ENCODE results near the gene MTNR1B. TPM values are rescaled to one million over a fixed set of nuclear protein-coding genes. Genes with fewer than 3 reads are reported as not detected.

The MTNR1B gene
- total RNA-seq (2014; rRNA removed; shearing (Covaris generic)), result not detected in 2 replicates
- polyA plus RNA-seq (2015; cell fraction: cytosol; rRNA removed), result not detected in 2 replicates
- polyA plus RNA-seq (2015; cell fraction: nucleus; rRNA removed), result not detected in 2 replicates

DNA sequence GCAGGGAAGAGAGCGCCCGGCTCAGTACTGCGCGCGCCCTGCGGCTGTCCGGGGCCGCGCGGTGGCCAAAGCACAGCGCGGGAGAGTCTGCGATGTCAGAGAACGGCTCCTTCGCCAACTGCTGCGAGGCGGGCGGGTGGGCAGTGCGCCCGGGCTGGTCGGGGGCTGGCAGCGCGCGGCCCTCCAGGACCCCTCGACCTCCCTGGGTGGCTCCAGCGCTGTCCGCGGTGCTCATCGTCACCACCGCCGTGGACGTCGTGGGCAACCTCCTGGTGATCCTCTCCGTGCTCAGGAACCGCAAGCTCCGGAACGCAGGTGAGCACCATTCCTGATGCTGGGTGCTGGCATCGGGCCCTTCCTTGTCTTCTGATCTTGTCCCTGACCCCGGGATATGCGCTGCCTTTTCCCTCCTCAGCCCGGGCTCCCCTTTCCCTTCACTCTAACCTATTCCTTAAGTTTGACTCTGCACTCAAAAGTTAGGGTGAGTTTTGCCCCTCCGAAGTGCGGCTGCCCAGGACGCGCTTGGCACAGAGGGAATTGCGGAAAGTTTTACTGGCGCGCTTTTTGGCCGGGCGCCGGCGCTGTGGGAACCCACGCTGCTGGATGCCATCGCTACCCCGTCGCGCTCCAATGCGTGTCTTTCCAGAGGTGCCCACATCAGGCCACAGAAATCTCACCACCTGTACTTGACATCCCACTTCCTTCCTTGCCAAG lies at the start of gene MTNR1B:
TSS of gene MTNR1B (plus strand) at position 18 of the 714 bp plus-strand sequence. CDS start at position 93, 75 bp downstream.
- DNase-seq (ENCODE audit: low read depth), result no peak

DNA sequence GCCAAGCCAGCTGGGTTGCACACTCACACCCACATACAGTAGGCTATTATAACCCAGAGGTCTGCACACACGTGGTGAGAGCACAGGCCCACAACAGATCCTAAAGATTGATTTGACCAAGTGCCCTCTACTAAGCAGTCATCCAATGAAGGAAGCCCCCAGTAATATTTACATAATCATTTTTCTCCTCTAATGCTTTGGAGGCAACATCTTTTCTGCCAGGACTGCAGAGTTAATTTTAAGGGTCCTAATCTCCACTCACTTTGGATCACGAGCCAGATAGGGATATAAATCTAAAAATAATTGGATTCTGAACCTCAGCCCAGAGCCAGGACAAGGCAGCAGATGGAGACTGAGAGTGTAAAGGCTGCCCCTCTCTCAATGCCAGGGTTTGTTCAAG lies 49.1 kb upstream of the MTNR1B start:
- no peak for DNase-seq (ENCODE audit: low read depth)

DNA sequence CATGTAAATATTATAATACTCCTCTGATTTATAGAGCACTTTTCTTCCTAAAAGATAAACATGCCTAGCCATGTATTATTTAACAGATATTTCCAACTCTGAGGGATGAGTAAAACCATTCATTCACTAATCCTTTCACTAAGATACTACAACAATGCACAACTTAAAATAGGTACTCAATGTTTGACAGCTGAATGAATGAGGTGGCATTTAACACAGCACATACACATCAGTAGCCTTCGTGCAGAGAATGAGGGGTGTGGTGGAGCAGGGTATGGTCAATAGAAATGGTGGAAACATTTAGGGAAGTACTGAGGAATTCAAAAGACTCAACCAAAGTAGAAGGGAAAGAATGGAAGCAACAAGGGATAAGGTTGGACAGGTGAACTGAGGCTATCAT lies 46.7 kb upstream of the MTNR1B start:
- DNase-seq (ENCODE audit: low read depth), result no peak

DNA sequence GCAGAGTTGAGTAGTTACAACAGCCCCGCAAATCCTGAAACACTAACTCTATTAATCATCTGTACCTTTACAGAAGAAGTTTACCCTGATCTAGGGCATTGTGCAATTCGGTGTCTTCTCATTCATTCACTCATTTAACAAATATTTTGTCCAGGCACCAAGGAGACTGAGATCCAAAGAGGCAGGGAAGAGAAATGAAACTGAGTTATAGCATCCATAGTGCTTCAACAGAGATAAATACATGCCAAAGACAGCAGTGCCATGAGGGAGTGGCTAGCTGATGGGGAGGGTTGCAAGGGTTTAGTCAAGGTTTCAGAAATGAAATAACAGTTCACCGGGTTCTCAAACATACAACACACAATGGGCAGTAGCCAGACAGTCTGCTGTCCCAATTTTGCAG lies 40.2 kb upstream of the MTNR1B start:
- peak; percentile 6 for DNase-seq (ENCODE audit: low read depth)

DNA sequence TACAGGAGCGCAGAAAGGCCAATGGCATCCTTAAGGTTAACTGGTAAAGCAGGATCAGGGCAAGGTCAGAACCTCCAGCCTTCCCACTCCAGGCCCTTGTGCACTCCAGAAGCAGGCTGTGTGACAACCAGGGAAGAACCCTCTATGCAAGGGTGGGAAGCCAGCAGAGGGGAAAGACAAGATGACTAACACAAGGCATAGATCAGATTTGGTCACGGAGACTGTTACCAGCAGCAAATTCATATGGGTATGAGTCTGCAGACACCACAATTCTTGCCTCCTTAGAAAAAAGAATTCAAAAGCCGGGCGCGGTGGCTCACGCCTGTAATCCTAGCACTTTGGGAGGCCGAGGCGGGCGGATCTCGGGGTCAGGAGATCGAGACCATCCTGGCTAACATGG lies 39.8 kb upstream of the MTNR1B start:
- DNase-seq (ENCODE audit: low read depth), result peak; percentile 48

DNA sequence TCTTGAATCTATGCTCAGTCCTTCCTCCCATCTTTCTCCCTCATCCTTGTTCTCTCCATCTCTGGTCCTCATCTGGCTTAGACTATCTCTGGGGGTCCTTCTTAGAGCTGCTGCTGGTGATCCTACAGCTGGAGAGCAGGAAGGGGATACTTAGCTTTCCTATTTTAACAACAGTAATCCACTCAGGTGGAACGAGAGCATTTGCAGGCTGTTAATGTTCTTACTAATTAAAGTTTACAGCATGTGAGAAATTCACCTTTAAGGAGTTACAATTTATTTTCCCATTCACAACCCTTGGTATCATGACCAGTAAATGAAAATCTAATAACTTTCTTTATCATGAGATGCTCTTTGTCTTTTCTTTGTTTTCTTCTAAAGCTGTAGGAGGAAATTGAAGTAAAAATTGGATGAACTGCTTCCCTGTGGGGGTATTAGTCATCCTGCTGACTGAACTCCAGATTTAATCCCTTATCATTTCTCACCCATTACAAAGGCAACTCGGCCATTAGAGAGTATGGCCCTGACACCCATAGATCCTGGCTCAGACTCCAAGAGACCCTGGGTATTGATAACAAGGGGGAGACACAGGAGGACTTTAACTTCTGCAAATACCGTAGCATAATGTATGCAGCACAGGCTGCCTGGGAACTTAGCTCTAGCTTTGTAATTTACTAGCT lies 37.6 kb upstream of the MTNR1B start:
- peak; percentile 36 for DNase-seq (ENCODE audit: low read depth)

DNA sequence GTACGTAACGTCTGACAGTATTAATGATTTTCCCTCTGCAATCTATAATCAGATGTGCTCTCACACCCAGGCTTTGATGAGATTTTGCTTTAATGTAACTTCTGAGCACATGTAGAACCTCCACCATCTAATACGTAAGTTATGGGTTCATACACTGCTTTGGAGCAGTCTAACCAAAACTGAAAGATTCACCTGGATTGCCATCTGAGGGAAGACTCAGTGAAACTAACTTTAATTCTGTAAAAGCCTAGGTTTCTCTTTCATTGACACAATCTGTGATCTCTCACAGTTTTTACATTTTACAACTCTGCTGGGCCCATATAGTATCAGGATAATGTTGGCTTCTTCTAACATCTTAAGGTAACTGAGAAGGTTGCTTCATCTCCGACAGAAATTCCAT lies 30.1 kb upstream of the MTNR1B start:
- no peak for DNase-seq (ENCODE audit: low read depth)

DNA sequence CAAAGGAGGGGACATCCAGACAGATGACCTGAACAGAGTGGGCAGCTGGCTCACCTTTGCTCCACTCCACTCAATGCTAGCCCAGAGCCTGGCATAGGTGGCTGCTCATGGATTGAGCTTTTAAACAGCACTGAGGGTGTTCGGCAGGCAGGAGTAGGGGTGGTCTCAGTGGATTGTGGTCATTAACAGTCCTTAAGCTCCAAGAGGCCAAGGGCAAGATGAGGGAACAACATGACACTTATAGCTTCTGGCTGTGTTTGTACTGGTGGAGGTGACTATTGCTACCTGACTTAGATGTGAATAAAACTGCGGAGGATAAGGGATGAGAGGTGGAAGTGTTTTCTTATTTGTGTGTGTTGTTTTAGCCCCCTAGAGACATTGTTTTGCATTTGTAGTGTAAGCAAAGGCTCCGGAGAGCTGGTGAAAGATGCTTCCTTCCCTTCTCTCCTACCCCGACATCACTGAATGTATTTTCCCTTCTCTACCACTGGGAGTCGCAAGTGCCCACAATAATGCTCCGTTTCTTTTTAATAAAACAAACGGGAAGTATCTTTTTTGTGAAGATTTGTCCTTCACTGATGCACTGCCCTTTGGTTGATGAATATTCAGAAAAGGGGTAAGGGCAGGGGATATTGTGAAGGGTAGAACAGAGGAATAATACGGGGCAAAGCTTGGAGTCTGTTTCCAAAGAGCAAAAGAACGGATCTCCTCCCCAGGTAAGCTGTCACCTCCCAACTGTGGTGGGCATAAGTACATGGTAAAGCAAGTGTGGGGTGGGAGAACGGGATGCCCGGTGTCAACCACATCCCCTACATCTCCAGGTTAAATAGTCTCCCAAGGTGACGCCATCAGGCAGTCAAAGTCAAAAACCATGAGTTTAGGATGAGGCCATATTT lies 27.5 kb upstream of the MTNR1B start:
- DNase-seq (ENCODE audit: low read depth), result peak; percentile 22

DNA sequence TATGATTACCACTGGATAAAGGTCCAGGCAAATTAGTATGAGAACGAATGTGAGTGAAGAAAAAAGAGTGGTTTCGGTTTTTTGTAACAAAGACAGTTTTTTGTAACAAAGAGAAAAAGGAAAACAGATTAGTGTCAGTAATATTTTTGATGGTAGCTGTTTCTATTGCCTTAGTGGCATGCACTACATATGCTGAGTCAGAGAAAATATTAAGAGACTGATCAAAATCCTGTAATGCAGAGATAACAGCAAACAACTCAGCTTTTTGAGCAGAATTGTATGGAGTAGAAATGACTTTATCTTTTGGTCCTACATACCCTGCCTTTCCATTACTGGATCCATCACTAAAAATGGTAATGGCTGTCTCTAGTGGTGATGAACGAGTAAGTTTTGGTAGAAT lies 22.7 kb upstream of the MTNR1B start:
- DNase-seq (ENCODE audit: low read depth), result no peak

DNA sequence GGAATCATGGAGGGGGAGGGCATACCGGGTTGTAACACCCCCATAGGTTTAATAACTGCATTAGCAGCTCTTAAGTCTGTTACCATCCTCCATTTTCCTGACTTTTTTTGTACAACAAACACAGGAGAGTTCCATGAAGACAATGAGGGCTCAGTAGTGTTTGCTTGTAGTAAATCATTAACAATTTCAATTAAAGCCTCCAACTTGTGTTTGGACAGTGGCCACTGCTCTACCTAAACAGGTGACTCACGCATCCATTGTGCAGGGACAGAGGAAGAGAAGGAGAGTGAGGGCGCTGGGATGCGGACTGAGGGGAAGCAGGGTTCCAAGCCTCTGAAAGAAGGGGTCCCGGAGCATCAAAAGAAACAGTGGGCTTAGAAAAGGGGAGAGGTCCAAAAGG lies 21.3 kb upstream of the MTNR1B start:
- no peak for DNase-seq (ENCODE audit: low read depth)

DNA sequence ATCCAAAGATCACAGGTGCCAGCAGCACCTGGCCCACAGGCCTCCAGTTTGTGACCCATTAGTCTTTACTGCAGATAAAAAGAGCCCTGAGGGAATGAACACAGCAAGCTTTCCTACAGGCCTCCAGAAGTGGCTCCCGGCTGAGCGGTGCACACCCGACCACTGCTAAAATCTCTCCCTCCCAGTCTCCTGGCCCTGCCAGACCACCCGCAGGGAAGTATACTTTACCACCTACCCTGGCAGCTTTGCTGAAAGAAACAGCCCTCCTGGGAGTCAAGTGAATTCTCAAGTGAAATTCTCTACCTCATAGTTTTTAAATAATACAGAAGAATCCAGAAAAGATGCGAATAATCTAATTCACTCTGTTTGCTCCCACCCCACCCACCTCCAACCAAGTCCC lies 15.4 kb upstream of the MTNR1B start:
- DNase-seq (ENCODE audit: low read depth), result no peak

DNA sequence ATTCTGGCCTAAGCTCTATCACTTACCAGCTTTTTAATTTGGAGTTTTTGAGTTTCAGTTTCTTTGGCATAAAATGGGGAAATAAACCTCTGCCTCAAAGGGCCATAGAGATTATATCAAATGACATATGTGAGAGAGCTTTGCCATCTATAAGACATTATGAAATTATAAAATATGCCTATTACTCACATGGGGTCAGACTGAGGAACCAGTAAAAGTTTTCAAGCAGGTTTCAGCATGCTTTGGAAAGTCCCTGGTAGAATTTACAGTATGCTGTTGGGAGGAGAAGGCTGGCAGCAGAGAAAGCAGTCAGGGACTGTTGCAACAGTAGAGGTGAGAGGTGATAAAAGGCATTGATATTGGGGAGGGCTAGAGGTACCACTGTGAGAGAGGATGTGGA lies 13.6 kb upstream of the MTNR1B start:
- DNase-seq (ENCODE audit: low read depth), result no peak

DNA sequence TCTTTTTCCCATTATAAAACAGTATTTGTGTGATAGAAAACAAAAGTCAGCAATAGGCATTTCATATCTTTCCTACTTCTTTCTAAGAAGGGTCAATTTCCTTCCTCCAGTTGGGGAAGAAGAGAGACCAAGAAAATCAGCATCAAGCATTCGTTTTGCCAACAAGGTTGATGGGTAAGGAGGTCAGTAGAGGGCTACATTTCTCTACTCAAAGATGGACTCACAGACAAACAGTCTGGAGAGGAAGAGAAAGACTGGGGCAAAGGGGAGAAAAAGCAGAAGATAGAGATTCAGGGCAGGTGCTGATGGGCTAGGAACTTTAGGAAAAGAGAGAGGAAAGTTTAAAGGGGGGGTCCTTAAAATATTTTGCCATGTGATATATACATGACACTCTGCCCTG lies 8.6 kb upstream of the MTNR1B start:
- no peak for DNase-seq (ENCODE audit: low read depth)

DNA sequence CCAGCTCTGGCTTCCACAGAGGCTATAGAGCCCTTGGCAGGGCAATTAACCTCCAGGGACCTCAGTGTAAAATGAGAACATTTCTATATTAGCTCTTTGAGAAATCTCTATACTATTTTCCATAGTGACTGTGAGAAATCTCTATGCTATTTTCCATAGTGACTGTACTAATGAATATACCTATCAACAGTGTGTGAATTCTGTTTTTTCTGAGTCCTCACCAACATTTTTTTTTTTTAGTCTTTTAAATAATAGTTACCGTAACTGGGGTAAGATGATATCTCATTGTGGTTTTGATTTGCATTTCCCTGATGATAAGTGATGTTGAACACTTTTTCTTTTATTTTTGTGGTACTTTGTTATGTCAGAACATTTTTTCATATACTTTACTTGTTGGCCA lies 7.0 kb upstream of the MTNR1B start:
- DNase-seq (ENCODE audit: low read depth), result no peak

DNA sequence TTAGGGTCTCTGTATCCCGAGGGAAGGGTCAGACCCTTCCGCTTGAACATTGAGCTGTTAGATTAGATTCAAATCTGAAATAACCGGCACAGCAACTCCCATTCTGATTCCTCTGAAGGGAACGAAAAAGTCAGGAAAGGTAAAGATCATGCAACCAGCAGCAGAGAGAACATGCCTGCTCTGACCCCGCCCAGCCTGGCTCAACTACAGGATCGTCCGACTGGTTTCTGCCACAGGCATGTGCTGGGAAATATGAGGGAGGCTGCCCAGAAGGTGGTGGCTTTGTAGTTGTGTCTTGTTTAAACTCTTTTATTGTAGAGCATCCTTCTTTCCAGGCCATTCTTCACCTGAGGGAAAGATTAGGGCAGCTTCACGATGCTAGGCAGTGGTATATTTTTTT lies 5.0 kb upstream of the MTNR1B start:
- DNase-seq (ENCODE audit: low read depth), result no peak

DNA sequence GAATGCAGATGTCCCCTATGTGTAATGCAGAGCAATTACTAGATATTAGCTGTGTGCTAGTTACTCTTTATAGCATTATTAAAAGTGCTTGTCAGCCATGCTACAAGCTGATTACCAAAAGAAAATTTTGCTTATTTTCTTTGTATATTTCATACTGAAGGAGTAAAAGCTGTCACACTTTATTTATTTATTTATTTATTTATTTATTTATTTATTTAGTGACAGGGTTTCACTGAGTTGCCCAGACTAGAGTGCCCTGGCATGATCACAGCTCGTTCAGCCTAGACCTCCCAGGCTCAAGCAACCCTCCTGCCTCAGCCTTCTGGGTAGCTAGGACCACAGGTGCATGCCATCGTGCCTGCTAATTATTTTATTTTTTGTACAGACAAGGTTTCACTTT lies 4.3 kb upstream of the MTNR1B start:
- DNase-seq (ENCODE audit: low read depth), result no peak

DNA sequence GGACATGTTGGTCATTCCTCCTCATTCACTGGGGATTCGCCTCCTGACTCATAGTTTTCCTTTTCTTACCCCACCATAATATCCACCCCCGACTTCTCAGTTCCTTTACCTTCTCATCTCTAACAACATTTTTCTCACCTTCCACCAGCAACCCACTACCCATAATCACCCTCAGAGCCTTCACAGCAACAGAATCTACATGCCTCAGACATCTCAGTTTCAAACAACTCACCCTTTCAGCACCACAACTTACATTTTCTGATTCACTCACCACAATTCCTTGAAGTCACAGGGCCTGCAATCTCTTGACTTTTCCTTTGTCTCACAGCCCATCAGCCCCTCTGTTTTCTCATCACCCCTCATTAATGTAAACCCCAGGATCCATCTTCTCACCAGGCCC lies 2.3 kb upstream of the MTNR1B start:
- peak; percentile 18 for DNase-seq (ENCODE audit: low read depth)

DNA sequence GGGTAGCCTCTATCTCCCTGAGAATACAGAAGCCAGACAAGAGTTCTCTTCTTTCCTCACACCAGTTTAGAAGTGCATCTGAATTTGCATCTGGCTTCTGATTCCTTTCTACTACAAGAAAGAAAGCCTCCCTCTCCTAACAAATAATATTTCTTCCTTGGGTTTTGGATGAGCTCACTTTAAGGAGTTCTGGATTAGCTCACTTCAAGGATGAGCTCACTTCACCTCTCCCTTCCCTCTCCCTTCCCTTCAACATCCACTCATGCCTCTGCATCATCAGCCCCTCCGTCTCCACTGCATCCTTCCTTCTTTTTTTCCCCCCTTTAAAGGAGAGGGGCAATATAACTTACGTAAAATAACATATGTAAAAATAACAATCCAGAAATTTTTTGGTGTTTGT lies 1.6 kb upstream of the MTNR1B start:
- peak; percentile 40 for DNase-seq (ENCODE audit: low read depth)

DNA sequence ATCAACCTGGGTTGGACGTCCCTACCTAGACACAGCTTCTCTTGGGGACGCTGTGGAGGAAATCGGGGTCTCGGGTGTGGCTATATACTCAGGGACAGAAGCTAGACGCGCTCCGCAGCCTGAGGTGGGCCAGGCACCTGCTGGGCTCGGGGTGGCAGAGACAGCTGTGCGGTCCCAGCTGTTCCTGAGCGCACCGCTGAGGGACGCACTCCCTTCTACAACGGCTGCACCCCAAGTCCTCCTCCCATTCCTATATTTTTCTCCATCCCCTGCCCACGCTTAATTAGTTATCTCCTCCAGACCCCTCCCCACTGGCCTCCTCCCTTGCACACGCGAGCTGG lies 188 bp upstream of the MTNR1B start:
- DNase-seq (ENCODE audit: low read depth), result no peak

DNA sequence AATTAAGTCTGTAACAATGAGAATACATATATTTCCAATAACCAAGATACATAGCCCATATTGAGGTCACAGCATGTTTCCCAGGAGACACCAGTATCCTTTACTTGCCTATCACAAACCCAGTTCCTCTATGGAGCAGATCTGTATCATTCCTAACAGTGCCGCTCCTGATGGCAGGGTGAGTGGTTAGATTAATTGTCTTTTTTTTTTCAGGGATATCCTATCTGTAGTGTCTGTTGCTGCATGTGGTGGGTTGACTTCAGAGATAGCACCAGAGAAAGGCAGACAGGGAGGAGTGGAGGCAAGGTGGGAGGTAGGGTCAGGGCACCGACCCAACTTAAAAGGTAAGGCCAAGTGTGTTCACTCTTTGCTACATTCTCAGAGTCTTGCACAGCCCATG lies 2.8 kb downstream of the MTNR1B start:
- no peak for DNase-seq (ENCODE audit: low read depth)

DNA sequence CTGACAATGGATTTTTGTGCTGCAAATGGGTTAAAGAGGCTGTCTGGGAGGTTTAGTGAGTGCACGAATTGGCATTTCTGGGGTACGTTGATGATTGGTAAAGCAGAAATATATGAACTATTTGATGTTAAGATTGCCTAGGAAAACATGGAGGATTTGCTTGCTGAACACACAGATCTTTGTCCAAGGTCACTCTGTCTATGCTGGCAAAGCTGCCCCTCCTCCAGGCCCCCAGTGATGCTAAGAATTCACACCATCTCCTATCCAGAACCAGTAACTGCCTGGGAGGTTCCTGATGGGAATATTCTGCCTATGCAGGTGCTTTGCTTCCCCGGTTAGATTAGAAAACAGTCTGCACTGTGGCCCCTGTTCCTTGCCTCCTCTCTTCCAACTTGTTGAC lies 5.8 kb downstream of the MTNR1B start:
- DNase-seq (ENCODE audit: low read depth), result no peak

DNA sequence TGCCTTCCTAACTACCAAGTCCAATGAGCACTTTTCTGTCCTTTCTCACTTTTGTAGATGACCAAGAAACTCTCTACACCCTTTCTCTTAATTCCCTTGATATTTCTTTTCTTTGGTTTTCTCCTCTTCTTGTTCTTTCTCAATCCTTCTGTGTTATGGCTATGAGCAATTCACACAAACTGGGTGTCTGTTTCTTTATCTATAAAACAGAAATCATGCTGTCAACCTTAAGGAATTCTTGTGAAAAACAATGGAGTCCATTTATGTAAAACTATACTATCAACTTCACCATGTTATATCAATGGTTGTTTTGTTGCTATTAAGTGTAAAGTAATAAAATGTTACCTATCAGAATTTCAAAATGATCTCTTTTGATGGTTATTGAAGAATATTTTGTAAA lies 7.2 kb downstream of the MTNR1B start:
- DNase-seq (ENCODE audit: low read depth), result no peak

Measured in HT1080 (cell line).